T-helper 22 cell (primary cell): ENCODE measurements around the gene RCL1.
"Not testable (repeated sequence)": the region's sequence is repeated elsewhere in the genome, so short reads cannot be mapped to it uniquely, and the experiment has no call there.

Experiments
- DNase-seq: peaks from one replicate; pipeline ENCODE4 v3.0.0-alpha.2; 2020; ENCODE audit warnings: low read depth

The RCL1 gene

DNA sequence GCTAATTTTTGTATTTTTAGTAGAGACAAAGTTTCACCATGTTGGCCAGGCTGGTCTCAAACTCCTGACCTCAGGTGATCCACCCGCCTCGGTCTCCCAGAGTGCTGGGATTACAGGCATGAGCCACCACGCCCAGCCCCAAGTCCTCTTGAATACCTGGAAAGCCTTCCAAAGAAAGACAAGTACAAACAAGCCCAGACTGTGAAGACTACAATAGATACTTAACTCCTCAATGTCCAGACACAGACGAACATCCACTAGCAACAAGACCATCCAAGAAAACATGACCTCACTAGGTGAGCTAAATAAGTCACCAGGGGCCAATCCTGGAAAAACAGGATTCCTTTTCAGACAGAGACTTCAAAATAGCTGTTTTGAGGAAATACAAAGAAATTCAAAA lies 9.6 kb upstream of the RCL1 start:
- DNase-seq: not testable (repeated sequence)

DNA sequence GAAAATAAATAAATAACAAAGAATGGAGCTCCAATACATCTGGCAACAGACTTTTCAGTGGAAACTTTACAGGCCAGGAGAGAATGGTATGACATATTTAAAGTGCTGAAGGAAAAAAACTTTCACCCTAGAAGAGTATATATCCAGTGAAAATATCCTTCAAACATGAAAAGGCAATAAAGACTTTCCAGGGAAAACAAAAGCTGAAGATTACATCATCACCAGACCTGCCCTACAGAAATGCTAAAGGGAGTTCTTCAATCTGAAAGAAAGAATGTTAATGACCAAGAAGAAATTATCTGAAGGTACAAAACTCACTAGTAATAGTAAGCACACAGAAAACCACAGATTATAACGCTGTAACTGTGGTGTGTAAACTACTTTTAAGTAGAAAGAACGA lies 8.3 kb upstream of the RCL1 start:
- no peak for DNase-seq

DNA sequence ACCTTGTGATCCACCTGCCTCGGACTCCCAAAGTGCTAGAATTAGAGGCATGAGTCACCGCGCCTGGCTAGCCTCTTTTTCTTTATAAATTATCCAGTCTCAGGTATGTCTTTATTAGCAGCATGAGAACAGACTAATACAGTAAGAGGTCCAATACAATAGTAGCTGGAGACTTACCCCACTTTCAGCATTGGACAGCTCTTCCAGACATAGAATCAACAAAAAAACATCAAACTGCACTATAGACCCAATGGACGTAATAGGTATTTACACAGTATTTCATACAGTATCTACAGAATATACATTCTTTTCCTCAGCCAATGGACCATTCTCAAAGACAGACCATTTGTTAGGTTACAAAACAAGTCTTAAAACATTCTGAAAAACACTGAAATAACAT lies 6.1 kb upstream of the RCL1 start:
- no peak for DNase-seq

DNA sequence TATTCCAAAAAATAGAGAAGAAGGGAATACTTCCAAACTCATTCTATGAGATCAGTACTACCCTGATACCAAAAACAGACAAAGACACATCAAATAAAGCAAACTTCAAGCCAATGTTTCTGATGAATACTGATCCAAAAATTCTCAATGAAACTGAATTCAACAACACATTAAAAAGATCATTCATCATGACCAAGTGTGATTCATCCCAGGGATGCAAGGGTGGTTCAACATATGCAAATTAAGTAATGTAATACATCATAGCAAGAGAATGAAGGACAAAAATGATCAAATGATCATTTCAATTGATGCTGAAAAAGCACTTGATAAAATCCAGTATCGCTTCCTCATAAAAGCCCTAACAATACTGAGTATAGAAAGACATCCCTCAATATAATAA lies 4.9 kb upstream of the RCL1 start:
- no peak for DNase-seq

DNA sequence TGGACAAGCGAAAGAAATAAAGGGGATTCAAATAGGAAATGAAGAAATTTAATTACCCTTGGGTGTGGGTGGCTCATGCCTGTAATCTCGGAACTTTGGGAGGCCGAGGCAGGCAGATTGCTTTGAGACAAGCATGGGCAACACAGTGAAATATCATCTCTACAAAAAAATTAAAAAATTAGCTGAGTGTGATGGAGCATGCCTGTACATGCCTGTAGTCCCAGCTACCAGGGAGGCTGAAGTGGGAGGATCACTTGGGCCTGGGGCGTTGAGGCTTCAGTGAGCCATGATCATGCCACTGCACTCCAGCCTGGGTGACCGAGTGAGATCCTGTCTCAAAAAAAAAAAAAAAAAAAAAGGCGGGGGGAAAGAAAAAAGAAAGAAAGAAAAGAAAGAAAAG lies 4.0 kb upstream of the RCL1 start:
- DNase-seq: no peak

DNA sequence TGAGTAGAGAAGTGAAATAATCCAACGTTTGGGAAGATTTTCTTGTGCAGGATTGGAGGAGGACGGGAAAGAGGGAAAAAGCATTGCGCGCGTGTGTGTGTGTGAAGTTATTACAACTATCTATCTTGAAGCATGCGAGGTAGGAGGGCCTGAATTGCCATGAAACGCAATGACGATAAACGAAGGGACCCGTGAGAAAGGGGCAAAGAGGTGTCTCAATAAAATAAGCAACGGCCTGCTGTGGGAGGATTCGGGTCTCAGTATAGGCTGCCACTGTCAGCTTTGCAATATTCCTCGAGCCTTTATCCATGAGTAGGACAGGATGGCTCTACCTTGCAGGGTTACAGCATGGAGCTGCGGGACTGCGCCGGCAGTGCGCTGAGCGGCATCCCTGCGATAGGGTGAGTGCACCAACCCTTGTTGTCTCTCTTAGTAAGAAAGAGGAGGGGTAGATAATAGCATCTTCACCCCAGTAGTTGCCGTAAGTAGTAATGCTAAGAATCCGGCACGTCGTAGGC lies 631 bp upstream of the RCL1 start:
- DNase-seq: no peak

DNA sequence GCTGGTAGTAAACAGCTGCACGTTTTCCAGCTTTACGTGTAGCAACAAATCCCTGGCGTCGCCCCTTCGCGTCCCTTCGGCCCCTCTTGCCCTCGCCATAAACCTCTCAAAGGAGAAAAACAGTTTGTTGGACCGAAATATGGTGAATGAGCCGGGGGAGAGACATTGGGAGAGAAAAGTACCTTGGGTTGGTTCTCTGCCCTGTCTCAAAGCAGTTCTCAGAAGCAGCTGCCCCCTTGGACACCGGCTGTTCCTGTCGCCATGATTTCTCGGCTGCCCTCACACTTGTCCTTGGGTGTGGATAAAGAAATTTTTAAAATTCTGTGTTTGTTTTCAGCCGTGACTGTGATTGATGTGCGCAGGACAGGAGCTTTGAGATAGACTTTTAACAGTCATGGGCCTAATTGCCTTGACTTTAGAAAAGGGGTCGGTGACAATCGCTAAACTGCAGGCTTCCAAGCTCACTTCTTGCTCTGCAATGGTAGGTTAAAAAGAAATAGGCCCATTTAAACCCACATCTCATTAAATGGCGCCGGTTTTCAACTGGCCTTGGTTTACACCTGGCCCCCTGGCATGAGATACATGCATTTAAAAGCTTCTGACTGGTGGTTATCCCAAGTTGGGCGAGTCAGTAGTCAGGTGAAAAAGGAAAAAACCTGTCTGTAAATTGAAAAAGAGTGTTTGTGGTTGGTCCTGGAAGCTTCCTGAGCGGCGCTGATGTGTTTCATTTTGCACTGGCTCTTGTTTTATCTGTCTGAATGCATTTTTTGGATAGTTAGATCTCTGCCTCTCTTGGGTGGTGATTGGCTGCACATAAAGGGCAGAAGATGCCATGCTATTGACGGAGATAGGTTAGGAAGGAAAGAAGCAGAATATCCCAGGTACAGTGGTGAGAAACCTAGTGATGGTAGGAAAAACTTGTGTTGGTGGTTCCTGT lies 983 bp downstream of the RCL1 start:
- no peak for DNase-seq

DNA sequence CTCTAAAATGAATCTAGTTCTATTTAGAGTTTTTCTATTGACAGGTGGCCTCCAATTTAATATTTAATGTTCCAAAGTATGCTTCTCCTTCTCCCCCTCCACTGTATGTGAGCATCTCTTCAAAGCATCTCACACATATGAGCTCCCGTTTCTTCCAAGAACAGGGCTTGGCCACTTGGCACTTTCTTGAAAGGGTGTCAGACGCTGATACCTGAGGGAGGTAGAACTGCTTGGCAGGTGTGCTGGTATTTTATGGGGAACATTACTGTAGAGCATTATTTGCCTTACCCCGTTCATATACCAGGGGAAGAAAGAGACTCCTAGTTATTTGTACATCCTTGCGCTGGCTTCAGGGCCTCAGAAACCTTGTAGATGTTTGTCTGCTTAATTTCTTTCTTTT lies 1.9 kb downstream of the RCL1 start:
- no peak for DNase-seq

DNA sequence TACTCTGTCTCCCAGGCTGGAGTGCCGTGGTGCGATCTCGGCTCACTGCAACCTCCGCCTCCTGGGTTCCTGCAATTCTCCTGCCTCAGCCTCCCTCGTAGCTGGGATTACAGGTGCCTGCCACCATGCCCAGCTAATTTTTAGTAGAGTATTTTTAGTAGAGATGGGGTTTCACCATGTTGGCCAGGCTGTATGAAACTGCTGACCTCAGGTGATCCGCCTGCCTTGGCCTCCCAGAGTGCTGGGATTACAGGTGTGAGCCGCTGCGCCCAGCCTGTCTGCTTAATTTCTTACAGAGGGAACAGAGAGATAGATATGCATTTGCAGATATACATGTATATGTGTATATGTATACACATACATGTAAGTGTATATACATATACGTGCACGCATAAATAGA lies 2.4 kb downstream of the RCL1 start:
- not testable (repeated sequence) for DNase-seq

DNA sequence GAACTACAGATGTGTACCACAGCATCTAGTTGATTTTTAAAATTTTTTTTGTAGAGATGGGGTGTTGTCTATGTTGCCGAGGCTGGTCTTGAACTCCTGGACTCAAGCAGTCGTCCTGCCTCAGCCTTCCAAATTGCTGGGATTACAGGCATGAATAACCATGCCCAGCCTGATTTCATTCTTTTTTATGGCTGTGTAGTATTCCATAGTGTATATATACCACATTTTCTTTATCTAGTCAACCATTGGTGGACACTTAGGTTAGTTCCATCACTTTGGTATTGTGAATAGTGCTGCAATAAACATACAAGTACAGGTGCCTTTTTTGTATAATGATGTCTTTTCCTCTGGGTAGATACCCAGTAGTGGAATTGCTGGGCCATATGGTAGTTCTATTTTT lies 3.8 kb downstream of the RCL1 start:
- DNase-seq: no peak

DNA sequence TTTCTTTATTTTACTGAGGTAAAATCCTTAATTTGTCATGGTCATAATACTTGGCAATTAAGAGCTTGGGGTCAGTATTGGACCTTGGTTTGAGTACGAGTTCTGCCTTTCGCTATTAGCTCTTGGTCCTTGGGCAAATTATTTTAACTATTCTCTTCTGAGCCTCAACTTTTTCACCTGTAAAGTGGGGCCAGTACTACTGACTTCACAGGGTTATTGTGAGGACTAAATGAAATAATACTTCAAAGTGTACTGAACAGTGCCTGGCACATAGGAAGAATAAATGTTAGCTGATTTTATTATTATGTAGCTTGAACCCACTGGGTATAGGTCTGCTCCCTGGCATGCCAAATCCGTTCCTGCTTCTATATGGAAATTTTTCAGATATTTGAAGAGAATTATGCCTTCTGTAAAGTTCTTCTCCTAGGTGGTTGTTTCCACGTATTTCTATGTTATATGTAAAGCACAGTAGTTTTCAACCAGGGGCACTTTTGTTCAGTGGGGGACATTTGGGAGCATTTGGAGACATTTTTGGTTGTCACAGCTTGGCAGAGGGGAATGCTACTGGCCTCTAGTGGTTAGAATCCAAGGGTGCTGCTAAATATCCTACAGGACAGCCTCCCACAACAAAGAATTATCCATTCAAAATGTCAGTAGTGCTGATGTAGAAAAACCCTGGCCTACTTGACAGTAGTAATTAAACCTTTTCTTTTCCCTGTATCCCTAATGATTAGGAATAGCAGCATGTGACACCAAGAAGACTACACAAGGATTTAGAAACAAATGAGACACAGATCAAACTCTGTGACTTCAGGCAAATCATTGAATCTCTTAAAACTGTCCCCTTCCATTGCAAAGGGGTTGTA lies 4.5 kb downstream of the RCL1 start:
- no peak for DNase-seq

DNA sequence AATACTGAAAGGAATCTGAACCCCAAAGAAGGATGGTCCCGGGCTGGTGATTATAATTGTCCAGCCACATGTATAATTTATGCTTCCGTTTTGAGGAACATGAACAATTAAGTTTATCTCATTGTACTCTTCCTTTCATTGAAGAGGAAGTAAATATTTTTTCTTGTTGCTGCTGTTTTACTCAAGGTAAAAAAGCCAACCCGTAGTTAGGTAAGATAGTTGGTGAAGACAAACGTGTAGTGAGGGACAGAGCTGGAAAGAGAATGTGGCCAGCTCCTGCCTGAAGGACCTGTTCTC lies 5.1 kb downstream of the RCL1 start:
- no peak for DNase-seq

DNA sequence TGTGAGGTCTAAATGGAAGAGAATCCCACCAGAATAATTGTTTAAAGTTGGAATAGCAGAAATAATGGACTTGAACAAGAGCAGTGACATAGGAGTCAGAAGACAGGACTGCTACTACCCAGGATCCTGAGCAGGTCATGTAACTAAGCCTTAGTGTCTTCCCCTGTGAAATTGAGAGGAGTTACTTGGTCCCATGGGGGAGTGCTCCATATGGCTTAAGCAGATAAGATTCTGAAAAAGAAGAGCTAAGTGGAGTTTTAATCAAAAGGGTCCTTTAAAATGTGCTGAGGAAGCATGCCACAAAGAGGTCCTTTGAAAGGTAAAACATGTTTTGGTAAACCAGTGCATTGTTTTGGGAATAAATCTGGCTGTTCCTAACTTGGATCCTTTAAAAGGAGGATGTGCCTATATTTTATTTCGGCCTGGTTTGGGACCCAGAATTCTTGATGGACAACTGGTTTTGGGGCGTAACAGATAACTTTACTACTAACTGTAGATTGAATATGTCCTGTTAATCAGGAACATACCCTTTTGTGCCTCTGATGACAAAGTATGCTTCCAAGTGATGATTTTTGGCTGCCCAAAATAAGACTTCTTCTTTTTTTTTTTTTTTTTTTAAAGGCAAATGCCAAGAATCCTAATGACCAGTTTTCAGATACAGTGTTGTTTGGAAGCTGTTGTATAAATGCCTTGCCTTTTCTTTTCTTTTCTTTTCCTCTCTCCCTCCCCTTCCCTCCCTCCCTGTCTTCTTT lies 5.7 kb downstream of the RCL1 start:
- DNase-seq: no peak

DNA sequence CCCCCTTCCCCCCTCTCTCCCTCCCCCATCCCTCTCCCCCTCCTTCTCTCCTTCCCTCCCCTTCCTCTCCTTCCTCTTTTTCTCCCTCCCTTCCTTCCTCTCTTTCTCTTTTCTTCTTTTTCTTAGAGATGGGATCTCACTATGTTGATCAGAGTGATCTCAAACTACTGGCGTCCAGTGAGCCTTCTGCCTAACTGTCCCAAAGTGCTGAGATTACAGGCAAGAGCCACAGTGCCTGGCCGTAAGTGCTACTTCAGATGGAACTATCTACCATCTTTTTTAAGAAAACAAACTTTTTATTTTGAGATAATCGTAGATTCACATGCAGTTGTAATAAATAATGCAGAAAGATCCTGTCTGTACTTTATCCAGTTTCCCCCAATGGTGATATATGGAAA lies 6.3 kb downstream of the RCL1 start:
- no peak for DNase-seq

DNA sequence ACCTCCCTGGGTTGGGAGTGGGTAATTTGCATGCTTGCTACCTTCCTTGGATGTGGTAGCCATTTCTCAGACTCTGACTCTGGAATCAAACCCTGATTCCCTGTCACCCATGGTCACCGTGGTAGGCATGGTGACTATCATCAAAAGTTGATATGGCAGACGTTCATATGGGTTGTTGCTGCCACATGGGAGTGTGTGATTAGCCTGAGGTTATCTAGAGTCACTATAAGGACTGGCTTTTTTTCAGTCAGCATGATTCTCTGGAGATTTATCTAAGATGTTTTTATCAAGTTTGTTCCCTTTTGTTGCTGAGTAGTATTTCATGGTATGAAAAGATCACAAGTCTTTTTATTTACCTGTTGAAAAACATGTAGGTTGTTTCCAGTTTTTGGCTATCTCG lies 7.0 kb downstream of the RCL1 start:
- DNase-seq: no peak

DNA sequence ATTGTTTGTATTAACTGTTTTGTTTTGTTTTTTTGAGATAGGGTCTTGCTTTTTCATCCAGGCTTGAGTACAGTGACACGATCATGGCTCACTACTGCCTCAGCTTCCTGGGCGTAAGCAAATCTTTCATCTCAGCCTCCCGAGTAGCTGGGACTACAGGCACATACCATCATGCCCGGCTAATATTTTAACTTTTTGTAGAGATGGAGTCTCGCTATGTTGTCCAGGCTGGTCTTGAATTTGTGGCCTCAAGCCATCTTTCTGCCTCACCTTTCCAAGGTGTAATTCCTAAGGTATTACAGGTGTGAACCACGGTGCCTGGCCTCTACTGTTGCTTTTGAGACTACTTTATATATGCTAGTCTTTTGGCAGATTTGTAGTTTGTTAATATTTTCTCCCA lies 8.4 kb downstream of the RCL1 start:
- no peak for DNase-seq

DNA sequence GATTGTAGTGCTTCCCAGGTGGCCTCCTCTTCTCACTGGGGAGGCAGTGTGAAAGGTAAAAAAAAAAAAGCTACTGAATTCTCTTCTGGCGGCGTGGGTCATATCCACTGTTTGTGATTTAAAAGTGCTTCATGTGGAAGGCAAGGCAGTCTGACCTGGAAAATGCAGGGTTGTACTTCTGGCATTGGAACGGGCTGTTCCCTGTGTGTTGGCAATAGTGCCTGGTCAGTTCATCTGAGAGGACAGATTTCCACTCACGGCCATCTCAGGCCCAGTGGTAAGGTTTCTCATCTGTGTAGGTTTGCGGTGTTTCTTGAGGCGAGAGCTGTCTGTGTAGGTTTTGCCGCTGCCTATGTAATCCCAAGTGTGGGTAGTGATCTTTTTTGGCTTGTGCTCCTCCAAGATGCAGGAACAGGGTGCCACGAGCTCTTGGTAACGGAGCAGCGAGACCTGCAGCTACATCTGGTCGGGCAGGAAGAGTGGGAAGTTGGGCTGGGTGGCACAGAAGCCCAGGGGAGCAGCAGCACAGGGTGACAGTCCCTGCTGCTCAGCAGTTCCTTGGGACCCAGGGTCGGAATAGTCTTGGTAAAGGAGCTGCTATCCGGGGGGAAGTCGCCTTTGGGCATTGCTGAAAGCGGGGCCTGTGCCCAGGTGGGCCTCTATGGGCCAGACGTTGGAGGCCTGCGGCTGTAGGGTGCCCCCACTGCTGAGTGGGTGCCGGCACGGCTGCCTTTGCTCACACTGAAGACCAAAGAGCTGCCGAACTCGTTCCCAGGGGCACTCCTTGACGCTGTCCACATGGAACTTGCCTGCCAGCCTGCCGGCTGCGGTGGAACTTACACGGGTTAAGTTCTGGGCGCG lies 11.2 kb downstream of the RCL1 start:
- no peak for DNase-seq

DNA sequence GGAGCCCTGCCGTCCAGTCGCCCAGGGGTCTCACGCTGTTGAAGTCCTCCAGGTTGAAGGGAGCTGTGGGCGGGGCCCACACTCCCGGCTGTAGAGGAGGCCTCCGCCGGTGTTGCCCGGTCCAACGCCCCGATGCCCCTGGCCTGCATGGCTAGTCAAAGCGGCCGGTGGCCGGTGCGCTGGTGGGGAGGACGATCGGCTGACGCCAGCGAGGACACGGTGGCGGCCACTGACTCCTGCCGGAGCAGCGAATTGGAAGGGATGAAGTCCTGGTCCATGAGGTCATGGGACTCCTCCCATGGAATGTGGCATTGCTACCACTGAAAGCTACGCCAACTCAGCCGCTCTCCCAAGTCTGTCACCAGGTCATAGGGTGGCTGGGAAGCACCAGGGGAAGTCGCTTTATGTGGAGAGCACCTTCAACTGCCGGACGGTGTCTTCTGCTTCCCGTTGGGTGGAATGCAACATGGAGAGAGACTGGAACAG lies 11.8 kb downstream of the RCL1 start:
- no peak for DNase-seq

DNA sequence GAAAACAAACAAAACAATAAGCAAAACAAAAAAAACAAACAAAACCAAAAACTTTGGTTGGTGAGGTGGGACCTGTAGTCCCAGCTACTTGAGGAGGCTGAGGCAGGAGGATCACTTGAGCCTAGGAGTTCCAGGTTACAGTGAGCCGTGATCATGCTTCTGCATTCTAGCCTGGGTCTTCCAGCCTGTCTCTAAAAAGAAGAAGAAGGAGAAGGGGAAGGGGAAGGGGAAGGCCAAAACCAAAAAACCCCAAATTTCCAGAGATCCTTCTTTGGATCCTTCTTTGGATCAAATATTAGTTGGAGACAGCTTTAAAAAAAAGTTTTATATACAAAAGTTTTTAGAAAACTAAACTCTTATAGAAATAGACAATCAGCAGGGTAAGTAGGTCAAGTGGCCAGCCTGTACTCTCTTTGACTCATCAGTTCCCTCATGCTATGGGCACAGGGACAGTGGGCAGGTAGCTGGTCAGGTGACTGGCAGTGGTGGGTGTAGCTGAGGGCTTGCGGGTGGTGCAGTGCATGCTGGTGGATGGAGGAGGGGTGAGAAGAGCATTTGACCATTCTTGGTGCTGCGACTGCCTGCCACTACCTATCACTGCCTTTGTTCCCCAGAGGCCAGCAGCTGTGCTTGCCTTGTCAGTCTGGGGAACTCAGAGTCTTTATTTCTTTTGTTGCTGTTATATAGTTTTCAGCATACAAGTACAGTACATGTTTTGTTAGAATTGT lies 12.6 kb downstream of the RCL1 start:
- DNase-seq: no peak

DNA sequence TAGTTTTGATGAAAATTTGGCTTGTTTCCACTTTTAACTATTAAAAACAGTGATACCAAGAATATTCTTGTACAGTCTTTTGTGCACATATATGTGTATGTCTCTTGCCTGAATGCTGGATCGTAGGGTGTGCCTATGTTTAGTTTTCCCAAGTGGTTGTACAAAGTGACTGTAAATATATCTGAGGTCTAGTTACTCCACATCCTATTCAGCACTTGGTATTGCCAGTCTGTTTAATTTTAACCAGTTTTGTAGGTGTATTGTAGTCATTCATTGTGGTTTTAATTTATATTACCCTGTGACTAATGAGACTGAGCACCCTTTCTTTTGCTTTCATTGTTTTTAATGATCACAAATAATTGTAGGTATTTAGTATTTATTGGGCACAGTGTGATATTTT lies 17.8 kb downstream of the RCL1 start:
- no peak for DNase-seq

DNA sequence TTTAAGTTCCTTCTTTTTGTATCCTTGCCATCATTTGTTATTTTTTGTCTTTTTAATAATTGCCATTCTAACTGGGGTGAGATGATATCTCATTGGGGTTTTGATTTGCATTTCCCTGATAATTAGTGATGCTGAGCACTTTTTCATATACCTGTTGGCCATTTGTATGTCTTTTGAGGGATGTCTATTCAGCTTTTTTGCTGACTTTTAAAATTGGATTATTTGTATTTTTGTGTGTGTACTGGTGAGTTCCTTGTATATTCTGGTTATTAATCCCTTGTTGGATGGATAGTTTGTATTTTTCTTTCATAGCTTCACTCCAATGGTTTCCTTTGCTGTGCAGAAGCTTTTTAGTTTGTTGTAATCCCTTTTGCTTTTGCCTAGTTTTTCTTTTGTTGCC lies 19.1 kb downstream of the RCL1 start:
- DNase-seq: no peak
